Measurements from ENCODE around the gene MAP4K2. TPM values are rescaled to one million over a fixed set of nuclear protein-coding genes. Genes with fewer than 3 reads are reported as not detected.

The MAP4K2 gene
- total and polyA plus RNA-seq, 12 donors, result 4.6 to 19.9 (median 8.4) TPM

DNA sequence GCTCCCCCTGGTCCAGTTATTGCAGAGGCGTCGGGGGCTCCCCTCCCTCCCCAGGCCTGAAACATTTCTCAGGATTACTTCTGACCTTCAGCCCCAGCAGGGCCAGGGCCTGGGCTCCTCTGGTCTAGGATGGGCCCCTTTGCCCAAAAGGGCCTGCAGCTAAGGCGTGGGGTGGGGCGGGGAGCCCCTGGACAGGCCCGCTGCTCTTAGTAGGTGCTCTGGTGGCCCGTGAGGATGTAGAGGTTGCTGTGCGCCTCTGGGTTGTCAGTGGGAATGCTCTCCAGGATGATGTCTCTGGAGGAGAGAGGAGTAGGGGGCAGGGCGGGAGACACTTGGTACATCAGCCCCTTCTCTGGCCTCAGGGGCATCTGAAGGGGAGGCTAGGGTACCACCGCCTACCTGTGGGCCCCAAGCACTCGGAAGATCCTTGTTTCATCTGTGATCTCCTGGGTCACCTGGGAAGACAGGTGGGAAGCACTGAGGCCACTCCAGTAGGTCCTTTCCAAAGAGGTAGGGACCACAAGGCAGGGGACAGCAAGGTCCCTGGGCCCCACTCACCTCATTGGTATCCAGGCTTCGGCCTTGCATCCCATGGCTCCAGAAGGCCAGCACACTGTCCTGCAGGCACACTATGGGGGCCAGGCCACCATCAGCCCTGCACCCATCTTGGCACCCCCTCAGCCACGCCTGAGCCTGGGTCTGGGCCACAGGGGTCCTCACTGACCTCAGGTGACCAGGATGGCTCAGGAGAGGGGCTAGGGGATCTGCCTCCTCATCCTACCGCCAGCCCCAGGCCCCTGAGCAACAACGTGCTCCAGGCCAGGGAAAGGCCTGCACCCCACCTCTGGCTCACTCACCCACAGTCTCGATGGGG, 13.4 kb downstream of the MAP4K2 start:
- no peak for DNase-seq
- intact Hi-C loops (cut with DNase I), result loop anchor here in 4 of 10 donors (5.0 to 10.0 kb wide), 3 partner anchors 58 to 325 kb away; partner anchors contain the start of genes TM7SF2 (in 1 of the 4) and ZNHIT2 (in 1 of the 4)

DNA sequence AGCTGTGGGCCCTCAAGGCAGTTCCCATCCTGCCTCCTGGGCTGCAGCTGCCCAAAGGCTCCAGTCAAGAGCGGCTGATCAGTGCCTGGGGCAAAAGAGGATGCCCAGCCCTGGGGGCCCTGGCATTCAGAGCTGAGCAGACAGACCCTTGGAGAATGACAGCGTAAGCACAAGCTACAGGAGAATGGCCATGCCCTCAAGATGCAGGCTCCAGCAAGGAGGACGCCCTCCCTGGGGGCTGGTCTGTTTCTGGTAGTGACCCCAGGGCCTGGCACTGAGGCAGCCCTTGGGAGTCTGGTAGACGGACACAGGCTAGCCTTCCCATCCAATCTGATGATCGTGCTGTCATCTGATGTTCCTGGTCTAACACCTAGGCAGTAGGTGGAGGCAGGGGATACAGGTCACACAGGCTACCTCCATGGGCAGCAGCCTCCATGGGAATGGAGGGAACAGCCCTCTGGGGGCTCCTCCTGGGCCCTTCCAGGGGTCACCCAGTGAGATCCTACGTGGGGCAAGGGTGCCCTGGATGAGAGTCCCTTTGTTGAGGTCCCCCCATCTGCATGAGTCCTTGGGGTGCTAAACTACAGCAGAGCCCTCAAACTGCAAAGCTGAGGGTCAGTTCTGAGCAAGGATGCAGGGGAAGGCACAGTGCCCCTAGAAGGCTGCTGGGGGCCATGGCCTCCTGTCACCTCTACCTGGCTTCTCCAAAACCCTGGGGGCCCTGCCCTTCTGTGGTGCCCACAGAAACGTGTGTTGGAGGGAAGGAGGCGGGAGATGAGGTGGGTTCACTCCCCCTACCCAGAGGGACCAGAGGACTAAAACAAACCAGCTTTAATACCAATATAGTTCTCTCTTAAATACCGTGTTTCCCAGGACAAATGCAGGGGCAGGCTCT, 14.4 kb downstream of the MAP4K2 start:
- Histone ChIP-seq H3K27me3 (no peaks in the 10 kb centered on the region), H3K4me3 (no peak overlapping the region), H3K36me3 (peaks cover 0 to 45% (median 7%) of the 10 kb centered on the region in 9 donors), H3K9me3 (no peaks in the 10 kb centered on the region), H3K27ac (no peak overlapping the region), H3K4me1 (peaks cover 0 to 16% (median 0%) of the 10 kb centered on the region in 9 donors)
- DNase-seq (no peak), ATAC-seq (peak in 1 of 8 donors; percentile 8)
- no peak for TF ChIP-seq CTCF (IDR thresholded peaks at IDR 0.05)
- WGBS, 2 donors, result 86 to 89% methylated on average over 9 of the region's 9 CpGs
- intact Hi-C loops (cut with DNase I), result loop anchor here in 4 of 10 donors (5.0 to 10.0 kb wide), 3 partner anchors 59 to 326 kb away; partner anchors contain the start of genes TM7SF2 (in 1 of the 4) and ZNHIT2 (in 1 of the 4)

More for the DNA sequence above, 13.4 kb downstream of the MAP4K2 start:
- Histone ChIP-seq H3K4me3 (no peak overlapping the region), H3K36me3 (peaks cover 0 to 45% (median 7%) of the 10 kb centered on the region in 9 donors), H3K4me1 (peaks cover 0 to 26% (median 4%) of the 10 kb centered on the region in 9 donors), H3K27ac (no peak overlapping the region), H3K9me3 (no peaks in the 10 kb centered on the region), H3K27me3 (no peaks in the 10 kb centered on the region)
- 94 to 95% methylated on average over 15 of the region's 15 CpGs for WGBS, 2 donors
- ATAC-seq, result peak in 1 of 8 donors; percentile 14
- TF ChIP-seq CTCF (IDR thresholded peaks at IDR 0.05), result no peak

GRCh38 chr11:64787526-64788320, 15.3 kb downstream of the MAP4K2 start:
- no peaks in the 10 kb centered on the region for H3K27me3 ChIP-seq
- H3K36me3 ChIP-seq, result peaks cover 0 to 49% (median 7%) of the 10 kb centered on the region in 9 donors
- peak; percentile 41 to 83 (median 67) for TF ChIP-seq CTCF (IDR thresholded peaks at IDR 0.05)
- H3K27ac ChIP-seq, result peak overlapping the region in 1 of 10 donors; percentile 11
- H3K4me1 ChIP-seq, result peaks cover 0 to 7% (median 0%) of the 10 kb centered on the region in 9 donors
- peak in 6 of 8 donors; percentile 54 to 67 (median 61) for ATAC-seq
- intact Hi-C loops (cut with DNase I), result loop anchor here in 4 of 10 donors (5.0 to 10.0 kb wide), 3 partner anchors 60 to 327 kb away; partner anchors contain the start of genes TM7SF2 (in 1 of the 4) and ZNHIT2 (in 1 of the 4)
- no peaks in the 10 kb centered on the region for H3K9me3 ChIP-seq
- DNase-seq, result peak; percentile 34 to 62
- WGBS, 2 donors, result 53% methylated on average over 15 of the region's 15 CpGs
- H3K4me3 ChIP-seq, result no peak overlapping the region

All from heart right ventricle (tissue), 16 donors.